SK-N-SH (cell line): Measurements from ENCODE around the gene UPF2. TPM values are rescaled to one million over a fixed set of nuclear protein-coding genes. Genes with fewer than 3 reads are reported as not detected.

Source experiments
- CTCF ChIA-PET: fragments of 300-600, 350-600 bp; formaldehyde crosslinking; extraction: SDS; loops from one replicate; lab custom pipeline; 2021; lab: Yijun Ruan, JAX
- POLR2A ChIA-PET: fragments of 350-600 bp; sonication (Branson Sonifier 250); formaldehyde crosslinking; extraction: SDS; loops from one replicate; lab custom pipeline; 2020; ENCODE audit warnings: antibody characterized with exemption, inconsistent platforms; lab: Yijun Ruan, JAX
- DNase-seq: peaks from one replicate; pipeline ENCODE4 v3.0.0; 2012
- H2AFZ ChIP-seq: fragments of 200-600 bp; sonication (generic); 2 replicates; pipeline ENCODE4 v1.8.1; 2016; ENCODE audit warnings: antibody characterized with exemption, mild to moderate bottlenecking, low read depth
- H3F3A ChIP-seq: fragments of 200-600 bp; sonication (generic); replicated peaks from 2 replicates; pipeline ENCODE3; 2016; ENCODE audit warnings: antibody characterized with exemption, mild to moderate bottlenecking; ENCODE audit not compliant: insufficient read depth
- H3K27ac ChIP-seq, 2 experiments: fragments of 200-500 bp in 1 of 2; fragments of 200-600 bp in 1 of 2; sonication (Bioruptor generic) in 1 of 2; sonication (generic), shearing (Covaris generic) in 1 of 2; 2 replicates each; pipeline versions ENCODE4 v1.5.1 to v1.6.1; 2014 to 2016; ENCODE audit warnings: low read depth in 2 of 2, inconsistent platforms in 1 of 2, low read length in 1 of 2, mild to moderate bottlenecking in 1 of 2, mixed read lengths in 1 of 2
- H3K27me3 ChIP-seq: fragments of 200-600 bp; sonication (generic), shearing (Covaris generic); 2 replicates; pipeline ENCODE4 v1.6.1; 2016; ENCODE audit warnings: mixed run types; ENCODE audit not compliant: insufficient read depth
- H3K36me3 ChIP-seq, 2 experiments: fragments of 200-500 bp in 1 of 2; fragments of 200-600 bp in 1 of 2; sonication (Bioruptor generic) in 1 of 2; sonication (generic) in 1 of 2; replicated peaks in 1 of 2; 2 replicates each; pipeline versions ENCODE3 to v1.5.1; 2014 to 2016; ENCODE audit warnings: low read length in 1 of 2, mild to moderate bottlenecking in 1 of 2; ENCODE audit not compliant: insufficient read depth in 2 of 2, control insufficient read depth in 1 of 2
- H3K4me1 ChIP-seq, 2 experiments: fragments of 200-500 bp in 1 of 2; fragments of 200-600 bp in 1 of 2; sonication (Bioruptor generic) in 1 of 2; sonication (generic), shearing (Covaris generic) in 1 of 2; 2 replicates each; pipeline versions ENCODE4 v1.5.1 to v1.6.1; 2014 to 2016; ENCODE audit warnings: low read depth in 1 of 2, low read length in 1 of 2, mixed run types in 1 of 2; ENCODE audit not compliant: insufficient read depth in 2 of 2, control insufficient read depth in 1 of 2
- H3K4me2 ChIP-seq: fragments of 200-600 bp; sonication (generic), shearing (Covaris generic); 2 replicates; pipeline ENCODE4 v1.6.1; 2017; ENCODE audit warnings: mixed run types
- H3K4me3 ChIP-seq, 2 experiments: fragments of 200-500 bp in 1 of 2; fragments of 200-600 bp in 1 of 2; sonication (Bioruptor generic) in 1 of 2; sonication (generic), shearing (Covaris generic) in 1 of 2; 2 replicates each; pipeline versions ENCODE4 v1.5.1 to v1.8.1; 2014 to 2016; ENCODE audit warnings: low read depth in 2 of 2, inconsistent platforms in 1 of 2, low read length in 1 of 2, mild to moderate bottlenecking in 1 of 2, mixed read lengths in 1 of 2, moderate library complexity in 1 of 2
- H3K79me2 ChIP-seq: fragments of 200-600 bp; sonication (generic); 2 replicates; pipeline ENCODE4 v1.8.1; 2017; ENCODE audit warnings: mild to moderate bottlenecking; ENCODE audit not compliant: insufficient read depth
- H3K9ac ChIP-seq: fragments of 200-600 bp; sonication (generic); 2 replicates; pipeline ENCODE4 v1.6.1; 2017; ENCODE audit warnings: mixed run types
- H3K9me2 ChIP-seq: fragments of 200-600 bp; sonication (generic); 2 replicates; pipeline ENCODE4 v1.6.1; 2017; ENCODE audit warnings: mixed run types
- H3K9me3 ChIP-seq: fragments of 200-600 bp; sonication (generic); 2 replicates; pipeline ENCODE4 v1.6.1; 2017; ENCODE audit warnings: mixed run types, mild to moderate bottlenecking, moderate library complexity
- H4K20me1 ChIP-seq: fragments of 200-600 bp; sonication (generic); 2 replicates; pipeline ENCODE4 v1.6.1; 2017; ENCODE audit warnings: mild to moderate bottlenecking, mixed run types; ENCODE audit not compliant: insufficient read depth
- CHD2 ChIP-seq: fragments of 150-350 bp; IDR thresholded peaks from 2 replicates; pipeline ENCODE4 v1.6.1; 2018; ENCODE audit warnings: low read length; ENCODE audit not compliant: partially characterized antibody
- ELF1 ChIP-seq: IDR thresholded peaks from 2 replicates; pipeline ENCODE4 v1.4.0; 2012
- EP300 ChIP-seq, 2 experiments: IDR thresholded peaks; 2 replicates each; pipeline versions ENCODE4 v1.4.0 to v1.6.1; 2012; ENCODE audit warnings: borderline replicate concordance in 1 of 2, low read depth in 1 of 2, low read length in 1 of 2
- EZH2phosphoT487 ChIP-seq: fragments of 200-600 bp; sonication (generic); IDR thresholded peaks from 2 replicates; pipeline ENCODE4 v1.6.1; 2017; ENCODE audit warnings: low read depth, mixed run types, mild to moderate bottlenecking, antibody characterized with exemption, moderate library complexity, borderline replicate concordance
- JUND ChIP-seq: IDR thresholded peaks from 2 replicates; pipeline ENCODE4 v1.4.0; 2012
- MEF2A ChIP-seq: IDR thresholded peaks from 2 replicates; pipeline ENCODE4 v1.4.0; 2012; ENCODE audit warnings: low read depth, borderline replicate concordance
- NFIC ChIP-seq: IDR thresholded peaks from 2 replicates; pipeline ENCODE4 v1.4.0; 2012; ENCODE audit warnings: borderline replicate concordance
- RAD21 ChIP-seq: IDR thresholded peaks from 2 replicates; pipeline ENCODE4 v1.6.1; 2012; ENCODE audit warnings: mild to moderate bottlenecking, low read length
- RFX5 ChIP-seq: IDR thresholded peaks from 2 replicates; pipeline ENCODE4 v1.6.1; 2012; ENCODE audit warnings: mild to moderate bottlenecking, improper control_type of control experiment, low read length
- RXRA ChIP-seq: IDR thresholded peaks from 2 replicates; pipeline ENCODE4 v1.4.0; 2012; ENCODE audit warnings: low read depth, mild to moderate bottlenecking, borderline replicate concordance
- SIN3A ChIP-seq: IDR thresholded peaks from 2 replicates; pipeline ENCODE4 v1.6.1; 2012; ENCODE audit warnings: low read depth, mild to moderate bottlenecking, low read length, moderate library complexity, borderline replicate concordance
- TAF1 ChIP-seq: IDR thresholded peaks from 2 replicates; pipeline ENCODE4 v1.6.1; 2012; ENCODE audit warnings: low read depth, mild to moderate bottlenecking, low read length, moderate library complexity, borderline replicate concordance
- TCF12 ChIP-seq: IDR thresholded peaks from 2 replicates; pipeline ENCODE4 v1.4.0; 2012
- TEAD4 ChIP-seq: IDR thresholded peaks from 2 replicates; pipeline ENCODE4 v1.4.0; 2012; ENCODE audit warnings: mild to moderate bottlenecking, borderline replicate concordance; ENCODE audit not compliant: insufficient read depth
- YY1 ChIP-seq: IDR thresholded peaks from 2 replicates; pipeline ENCODE4 v1.4.0; 2012; ENCODE audit warnings: low read depth, mild to moderate bottlenecking
- WGBS: methylation state at CpG from one replicate; pipeline ENCODE4 v1.1.6; 2017; ENCODE audit warnings: low lambda C conversion rate; 5-methylcytosine and 5-hydroxymethylcytosine counted together
- polyA plus RNA-seq, 3 experiments: library from polyadenylated mRNA; depleted of rRNA; stranded (reverse); fragments of >200 nt; gene quantifications; 2 replicates each; pipeline ENCODE4 v1.2.3, GENCODE V29; 2012
- TF ChIP-seq, protein P1 (sequence below): IDR thresholded peaks from 2 replicates; pipeline ENCODE4 v1.4.0; 2012; ENCODE audit warnings: low read depth, borderline replicate concordance
- TF ChIP-seq, protein P2 (sequence below): IDR thresholded peaks from 2 replicates; pipeline ENCODE4; 2012
- TF ChIP-seq, protein P3 (sequence below): fragments of 150-350 bp; IDR thresholded peaks from 2 replicates; pipeline ENCODE4 v1.6.1; 2016; ENCODE audit warnings: mild to moderate bottlenecking, low read depth, low read length

The UPF2 gene
- polyA plus RNA-seq, 1 of the 3 experiments (the other 2 are of a cell fraction) = 4.7 TPM

DNA sequence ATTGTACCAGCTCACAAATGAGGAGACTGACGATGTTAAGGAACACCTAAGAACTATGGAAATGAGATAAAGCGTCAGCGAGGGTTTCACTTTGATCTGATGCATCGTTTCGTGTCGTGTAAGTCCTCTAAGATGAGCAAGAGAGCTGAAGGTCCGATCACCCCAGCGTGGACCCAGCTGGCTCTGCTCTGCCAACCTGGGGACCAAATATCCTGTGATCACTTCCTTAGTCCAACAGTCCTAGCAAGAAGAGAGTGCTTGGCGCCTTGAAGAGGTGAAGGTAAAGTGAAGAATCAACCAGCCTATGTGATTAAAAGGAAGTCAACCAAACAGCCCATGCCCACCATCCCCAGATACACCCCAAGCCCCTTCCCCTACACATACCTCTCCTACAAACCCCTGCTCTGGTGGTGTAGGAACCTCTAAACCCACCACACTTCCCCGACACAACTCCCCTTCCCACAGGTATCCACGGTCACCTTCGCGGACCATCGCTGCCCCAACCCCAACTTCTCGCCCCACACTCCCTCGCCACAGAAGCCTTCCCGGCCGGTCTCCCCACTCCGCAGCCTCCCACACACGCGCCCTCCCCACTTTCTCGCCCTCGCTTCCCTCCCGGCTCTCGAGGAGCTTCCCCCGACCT, 722 bp downstream of the UPF2 start:
- no peaks in the 10 kb centered on the region for H3K27me3 ChIP-seq
- peak overlapping the region; percentile 87 for H3K4me2 ChIP-seq
- H3K4me1 ChIP-seq = peaks cover 10 to 11% of the 10 kb centered on the region in 2 experiments; a peak in 3 of 4 replicates
- H3K36me3 ChIP-seq = peaks cover 0 to 2% of the 10 kb centered on the region in 2 experiments
- H3K79me2 ChIP-seq = peaks cover 57% of the 10 kb centered on the region
- POLR2A ChIA-PET = interaction anchor here (0.6 to 1.6 kb wide), 4 partner anchors 10 to 57 kb away, joined by 3 to 13 read pairs (median 3); partner anchors contain the start of gene DHTKD1
- peak overlapping the region; percentile 100 for H3K9ac ChIP-seq
- TF ChIP-seq SIN3A (no peak), MEF2A (no peak), RXRA (no peak), YY1 (no peak), TAF1 (no peak), RAD21 (no peak)
- TF ChIP-seq, protein P1, sequence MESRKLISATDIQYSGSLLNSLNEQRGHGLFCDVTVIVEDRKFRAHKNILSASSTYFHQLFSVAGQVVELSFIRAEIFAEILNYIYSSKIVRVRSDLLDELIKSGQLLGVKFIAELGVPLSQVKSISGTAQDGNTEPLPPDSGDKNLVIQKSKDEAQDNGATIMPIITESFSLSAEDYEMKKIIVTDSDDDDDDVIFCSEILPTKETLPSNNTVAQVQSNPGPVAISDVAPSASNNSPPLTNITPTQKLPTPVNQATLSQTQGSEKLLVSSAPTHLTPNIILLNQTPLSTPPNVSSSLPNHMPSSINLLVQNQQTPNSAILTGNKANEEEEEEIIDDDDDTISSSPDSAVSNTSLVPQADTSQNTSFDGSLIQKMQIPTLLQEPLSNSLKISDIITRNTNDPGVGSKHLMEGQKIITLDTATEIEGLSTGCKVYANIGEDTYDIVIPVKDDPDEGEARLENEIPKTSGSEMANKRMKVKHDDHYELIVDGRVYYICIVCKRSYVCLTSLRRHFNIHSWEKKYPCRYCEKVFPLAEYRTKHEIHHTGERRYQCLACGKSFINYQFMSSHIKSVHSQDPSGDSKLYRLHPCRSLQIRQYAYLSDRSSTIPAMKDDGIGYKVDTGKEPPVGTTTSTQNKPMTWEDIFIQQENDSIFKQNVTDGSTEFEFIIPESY = no peak
- no peaks in the 10 kb centered on the region for H3F3A ChIP-seq
- 2% methylated on average over 26 of the region's 26 CpGs for WGBS
- H4K20me1 ChIP-seq = peaks cover 5% of the 10 kb centered on the region; the same call in 1 of the 2 replicates
- H3K4me3 ChIP-seq = peak overlapping the region; percentile 89 to 95
- H3K9me3 ChIP-seq = no peaks in the 10 kb centered on the region
- peak overlapping the region; percentile 98 to 99; a peak in 3 of 4 replicates for H3K27ac ChIP-seq
- no peaks in the 10 kb centered on the region for H3K9me2 ChIP-seq
- H2AFZ ChIP-seq = 0 out of 2 replicates have a peak overlapping the region, but pooled peaks have one; percentile 78
- DNase-seq = no peak
- CTCF ChIA-PET = interaction anchor here (1.4 to 1.5 kb wide), 2 partner anchors 55 to 88 kb away, joined by 3 to 5 read pairs; no protein-coding TSS in a partner anchor

DNA sequence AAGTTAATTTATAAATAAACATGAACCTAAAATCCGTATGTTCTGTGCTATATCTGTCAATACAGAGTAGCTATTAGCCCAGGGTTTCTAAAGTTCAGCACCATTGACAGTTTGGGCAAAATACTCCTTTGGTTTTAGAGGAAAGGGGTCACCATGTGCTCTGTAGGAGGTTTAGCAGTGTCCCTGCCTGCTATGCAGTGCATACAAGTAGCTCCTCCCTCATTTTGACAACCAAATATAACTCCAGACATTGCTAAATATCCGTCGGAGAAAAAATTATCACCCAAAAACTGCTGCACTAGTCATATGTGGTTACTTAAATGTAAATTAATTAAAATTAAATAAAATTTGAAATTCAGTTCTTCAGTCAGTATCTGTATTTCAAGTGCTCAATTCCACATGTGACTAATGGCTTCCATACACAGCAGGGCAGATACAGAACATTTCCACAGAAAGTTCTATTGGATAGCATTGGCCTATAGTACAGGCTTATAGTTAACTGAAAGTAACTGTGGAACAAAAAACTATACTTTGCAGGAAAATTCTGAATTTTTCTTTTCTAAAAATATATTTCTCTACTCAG, 6.4 kb downstream of the UPF2 start:
- no peaks in the 10 kb centered on the region for H3K9me3 ChIP-seq
- H3K4me3 ChIP-seq = no peak overlapping the region
- POLR2A ChIA-PET = no interaction called here
- H3K27me3 ChIP-seq = no peaks in the 10 kb centered on the region
- peaks cover 5% of the 10 kb centered on the region; the same call in 1 of the 2 replicates for H4K20me1 ChIP-seq
- TF ChIP-seq NFIC (no peak), TCF12 (no peak), MEF2A (no peak), JUND (no peak), TEAD4 (no peak), RXRA (no peak), EP300 (IDR thresholded peaks at IDR 0.05; ENCODE audit: borderline replicate concordance in 1 of 2, low read depth in 1 of 2, low read length in 1 of 2) (no peak), YY1 (no peak), EZH2phosphoT487 (no peak), RFX5 (no peak), CHD2 (no peak), ELF1 (no peak), RAD21 (no peak)
- TF ChIP-seq, protein P2, sequence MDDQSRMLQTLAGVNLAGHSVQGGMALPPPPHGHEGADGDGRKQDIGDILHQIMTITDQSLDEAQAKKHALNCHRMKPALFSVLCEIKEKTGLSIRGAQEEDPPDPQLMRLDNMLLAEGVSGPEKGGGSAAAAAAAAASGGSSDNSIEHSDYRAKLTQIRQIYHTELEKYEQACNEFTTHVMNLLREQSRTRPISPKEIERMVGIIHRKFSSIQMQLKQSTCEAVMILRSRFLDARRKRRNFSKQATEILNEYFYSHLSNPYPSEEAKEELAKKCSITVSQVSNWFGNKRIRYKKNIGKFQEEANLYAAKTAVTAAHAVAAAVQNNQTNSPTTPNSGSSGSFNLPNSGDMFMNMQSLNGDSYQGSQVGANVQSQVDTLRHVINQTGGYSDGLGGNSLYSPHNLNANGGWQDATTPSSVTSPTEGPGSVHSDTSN = no peak
- TF ChIP-seq, protein P3, sequence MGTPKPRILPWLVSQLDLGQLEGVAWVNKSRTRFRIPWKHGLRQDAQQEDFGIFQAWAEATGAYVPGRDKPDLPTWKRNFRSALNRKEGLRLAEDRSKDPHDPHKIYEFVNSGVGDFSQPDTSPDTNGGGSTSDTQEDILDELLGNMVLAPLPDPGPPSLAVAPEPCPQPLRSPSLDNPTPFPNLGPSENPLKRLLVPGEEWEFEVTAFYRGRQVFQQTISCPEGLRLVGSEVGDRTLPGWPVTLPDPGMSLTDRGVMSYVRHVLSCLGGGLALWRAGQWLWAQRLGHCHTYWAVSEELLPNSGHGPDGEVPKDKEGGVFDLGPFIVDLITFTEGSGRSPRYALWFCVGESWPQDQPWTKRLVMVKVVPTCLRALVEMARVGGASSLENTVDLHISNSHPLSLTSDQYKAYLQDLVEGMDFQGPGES = no peak
- H3K4me2 ChIP-seq = no peak overlapping the region
- no peak overlapping the region for H2AFZ ChIP-seq
- WGBS = 97% methylated on average over 3 of the region's 3 CpGs
- peaks cover 13% of the 10 kb centered on the region for H3F3A ChIP-seq
- H3K9me2 ChIP-seq = no peaks in the 10 kb centered on the region
- peaks cover 15 to 27% of the 10 kb centered on the region in 2 experiments for H3K36me3 ChIP-seq
- H3K27ac ChIP-seq = no peak overlapping the region
- CTCF ChIA-PET = interaction anchor here (1.7 to 1.8 kb wide), 2 partner anchors 50 to 216 kb away, joined by 5 read pairs; no protein-coding TSS in a partner anchor
- DNase-seq = no peak
- H3K4me1 ChIP-seq = peaks cover 2 to 8% of the 10 kb centered on the region in 2 experiments; a peak in 3 of 4 replicates
- no peak overlapping the region for H3K9ac ChIP-seq
- peaks cover 95% of the 10 kb centered on the region for H3K79me2 ChIP-seq
